WERI-Rb-1 (cell line): ENCODE data around the gene KIAA1217.

Experiments used
- DNase-seq: peaks from one replicate; pipeline ENCODE4 v3.0.0-alpha.2; 2020
- H3K27ac ChIP-seq: fragments of 250-450 bp; sonication (Bioruptor Pico); 2 replicates; pipeline ENCODE4 v1.5.1; 2020; ENCODE audit warnings: mild to moderate bottlenecking, moderate library complexity
- H3K27me3 ChIP-seq: fragments of 250-450 bp; sonication (Bioruptor Pico); 2 replicates; pipeline ENCODE4 v1.5.1; 2021; ENCODE audit warnings: mild to moderate bottlenecking, low read depth, moderate library complexity; ENCODE audit not compliant: insufficient read depth, severe bottlenecking
- H3K36me3 ChIP-seq: fragments of 250-450 bp; sonication (Bioruptor Pico); 2 replicates; pipeline ENCODE4 v1.5.1; 2020; ENCODE audit warnings: mild to moderate bottlenecking, moderate library complexity
- H3K4me3 ChIP-seq: 2 replicates; pipeline ENCODE4 v1.5.1; 2011; ENCODE audit warnings: low read depth, mild to moderate bottlenecking, control low read depth, low read length
- H3K9me3 ChIP-seq: fragments of 250-450 bp; sonication (Bioruptor Pico); 2 replicates; pipeline ENCODE4 v1.5.1; 2021; ENCODE audit warnings: mild to moderate bottlenecking, moderate library complexity; ENCODE audit not compliant: severe bottlenecking
- TF ChIP-seq, protein P1 (sequence below): IDR thresholded peaks from 2 replicates; pipeline ENCODE4 v1.5.1; 2011; ENCODE audit warnings: low read depth, mild to moderate bottlenecking, control low read depth, inconsistent platforms, low read length

Gene KIAA1217

GRCh38 chr10:24277277-24277676 is 68.3 kb downstream of the KIAA1217 start:
- Histone ChIP-seq H3K9me3 (no peaks in the 10 kb centered on the region), H3K27me3 (no peaks in the 10 kb centered on the region), H3K4me3 (no peak overlapping the region), H3K27ac (no peak overlapping the region), H3K36me3 (no peaks in the 10 kb centered on the region)
- TF ChIP-seq, protein P1, sequence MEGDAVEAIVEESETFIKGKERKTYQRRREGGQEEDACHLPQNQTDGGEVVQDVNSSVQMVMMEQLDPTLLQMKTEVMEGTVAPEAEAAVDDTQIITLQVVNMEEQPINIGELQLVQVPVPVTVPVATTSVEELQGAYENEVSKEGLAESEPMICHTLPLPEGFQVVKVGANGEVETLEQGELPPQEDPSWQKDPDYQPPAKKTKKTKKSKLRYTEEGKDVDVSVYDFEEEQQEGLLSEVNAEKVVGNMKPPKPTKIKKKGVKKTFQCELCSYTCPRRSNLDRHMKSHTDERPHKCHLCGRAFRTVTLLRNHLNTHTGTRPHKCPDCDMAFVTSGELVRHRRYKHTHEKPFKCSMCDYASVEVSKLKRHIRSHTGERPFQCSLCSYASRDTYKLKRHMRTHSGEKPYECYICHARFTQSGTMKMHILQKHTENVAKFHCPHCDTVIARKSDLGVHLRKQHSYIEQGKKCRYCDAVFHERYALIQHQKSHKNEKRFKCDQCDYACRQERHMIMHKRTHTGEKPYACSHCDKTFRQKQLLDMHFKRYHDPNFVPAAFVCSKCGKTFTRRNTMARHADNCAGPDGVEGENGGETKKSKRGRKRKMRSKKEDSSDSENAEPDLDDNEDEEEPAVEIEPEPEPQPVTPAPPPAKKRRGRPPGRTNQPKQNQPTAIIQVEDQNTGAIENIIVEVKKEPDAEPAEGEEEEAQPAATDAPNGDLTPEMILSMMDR, result no peak
- no peak for DNase-seq

- Histone ChIP-seq H3K9me3 (no peaks in the 10 kb centered on the region), H3K27ac (no peak overlapping the region), H3K27me3 (no peaks in the 10 kb centered on the region), H3K4me3 (no peak overlapping the region), H3K36me3 (no peaks in the 10 kb centered on the region)
- TF ChIP-seq, protein P1, result no peak
- DNase-seq, result no peak
Observed at GRCh38 chr10:24277771-24278170, 68.8 kb downstream of the KIAA1217 start.

- no peak for DNase-seq
- TF ChIP-seq, protein P1, result no peak
- no peak overlapping the region for H3K4me3 ChIP-seq
- no peak overlapping the region for H3K27ac ChIP-seq
- no peaks in the 10 kb centered on the region for H3K36me3 ChIP-seq
- no peaks in the 10 kb centered on the region for H3K27me3 ChIP-seq
- no peaks in the 10 kb centered on the region for H3K9me3 ChIP-seq
Observed at GRCh38 chr10:24278176-24278889, 69.4 kb downstream of the KIAA1217 start.

DNA sequence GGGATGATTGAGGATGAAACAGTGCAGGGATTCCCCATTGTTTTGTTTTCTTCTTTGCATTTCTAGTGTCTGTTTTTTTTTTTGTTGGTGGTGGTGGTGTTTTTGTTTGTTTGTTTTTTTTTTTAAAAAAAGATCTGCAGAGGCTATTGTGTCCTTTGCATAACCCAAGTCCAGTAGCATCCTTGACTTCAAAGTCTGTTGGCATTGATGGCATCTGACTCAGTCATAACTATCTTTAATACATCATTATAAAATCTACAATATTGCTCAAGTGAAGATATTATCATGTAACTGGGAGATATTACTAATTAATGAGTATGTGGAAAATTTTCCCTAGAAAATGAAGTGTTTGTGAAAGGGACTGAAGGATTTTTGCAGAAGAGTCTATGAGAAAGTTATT is 70.2 kb downstream of the KIAA1217 start:
- Histone ChIP-seq H3K4me3 (no peak overlapping the region), H3K36me3 (no peaks in the 10 kb centered on the region), H3K27me3 (no peaks in the 10 kb centered on the region), H3K9me3 (no peaks in the 10 kb centered on the region), H3K27ac (no peak overlapping the region)
- DNase-seq, result no peak
- TF ChIP-seq, protein P1, result no peak

GRCh38 chr10:24287559-24288195 is 78.7 kb downstream of the KIAA1217 start:
- TF ChIP-seq, protein P1, result no peak
- Histone ChIP-seq H3K36me3 (no peaks in the 10 kb centered on the region), H3K9me3 (no peaks in the 10 kb centered on the region), H3K27ac (no peak overlapping the region), H3K27me3 (no peaks in the 10 kb centered on the region), H3K4me3 (no peak overlapping the region)
- no peak for DNase-seq
